AG10803 (cell line): ENCODE measurements around the gene IGF1R.

Experiments used
- DNase-seq: peaks from one replicate; pipeline ENCODE4 v3.0.0; 2010; ENCODE audit warnings: low read depth
- H3K4me3 ChIP-seq: 2 replicates; pipeline ENCODE4 v1.5.1; 2011; ENCODE audit warnings: mild to moderate bottlenecking, low read length, control low read depth
- CTCF ChIP-seq: conservative IDR thresholded peaks from 2 replicates; pipeline ENCODE4 v1.5.1; 2011; ENCODE audit warnings: mild to moderate bottlenecking, low read length, control low read depth, inconsistent platforms

Gene IGF1R

GRCh38 chr15:98853617-98854420, 205.5 kb downstream of the IGF1R start:
- H3K4me3 ChIP-seq = peak overlapping the region; percentile 69
- TF ChIP-seq CTCF = no peak
- peak; percentile 33 for DNase-seq

- peak; percentile 16 for DNase-seq
- H3K4me3 ChIP-seq = no peak overlapping the region
- no peak for TF ChIP-seq CTCF
Measured at GRCh38 chr15:98854496-98854895, 206.2 kb downstream of the IGF1R start.

- no peak overlapping the region for H3K4me3 ChIP-seq
- TF ChIP-seq CTCF = no peak
- DNase-seq = no peak
Measured at GRCh38 chr15:98855067-98855814, 206.9 kb downstream of the IGF1R start.

GRCh38 chr15:98855815-98856531, 207.6 kb downstream of the IGF1R start:
- H3K4me3 ChIP-seq = no peak overlapping the region
- no peak for DNase-seq
- TF ChIP-seq CTCF = no peak

GRCh38 chr15:98856532-98856907, 208.2 kb downstream of the IGF1R start:
- H3K4me3 ChIP-seq = no peak overlapping the region
- DNase-seq = peak; percentile 96
- no peak for TF ChIP-seq CTCF

GRCh38 chr15:98858610-98859023, 210.3 kb downstream of the IGF1R start:
- TF ChIP-seq CTCF = no peak
- no peak for DNase-seq

More at GRCh38 chr15:98858610-98859023, 210.3 kb downstream of the IGF1R start:
- H3K4me3 ChIP-seq = no peak overlapping the region
